ENCODE results near the gene KLF12. TPM values are rescaled to one million over a fixed set of nuclear protein-coding genes. Genes with fewer than 3 reads are reported as not detected.

The KLF12 gene
- total RNA-seq, 4 donors from 2014 or later: 3.2 to 7.6 (median 5.7) TPM

DNA sequence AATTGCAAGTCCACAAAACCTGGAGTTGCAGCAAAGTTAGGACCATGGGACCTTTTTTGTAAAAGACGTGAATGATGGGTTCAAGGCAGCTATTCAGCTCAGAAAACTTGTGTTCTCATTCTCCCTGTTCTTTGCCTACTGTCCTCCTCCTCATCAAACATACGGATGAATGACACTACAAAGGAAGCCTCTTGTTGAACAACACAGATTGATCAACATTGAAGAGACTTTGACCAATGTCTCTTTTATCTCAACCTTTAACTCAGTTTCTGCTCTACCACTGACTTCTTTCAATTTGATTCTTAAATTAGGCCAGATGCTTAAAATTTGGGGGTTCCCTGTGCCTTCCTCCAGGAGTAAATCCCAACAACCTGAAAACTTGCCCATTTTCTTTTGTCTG lies 27.9 kb upstream of the KLF12 start:
- H3K27me3 ChIP-seq: no peaks in the 10 kb centered on the region
- TF ChIP-seq, protein P1, sequence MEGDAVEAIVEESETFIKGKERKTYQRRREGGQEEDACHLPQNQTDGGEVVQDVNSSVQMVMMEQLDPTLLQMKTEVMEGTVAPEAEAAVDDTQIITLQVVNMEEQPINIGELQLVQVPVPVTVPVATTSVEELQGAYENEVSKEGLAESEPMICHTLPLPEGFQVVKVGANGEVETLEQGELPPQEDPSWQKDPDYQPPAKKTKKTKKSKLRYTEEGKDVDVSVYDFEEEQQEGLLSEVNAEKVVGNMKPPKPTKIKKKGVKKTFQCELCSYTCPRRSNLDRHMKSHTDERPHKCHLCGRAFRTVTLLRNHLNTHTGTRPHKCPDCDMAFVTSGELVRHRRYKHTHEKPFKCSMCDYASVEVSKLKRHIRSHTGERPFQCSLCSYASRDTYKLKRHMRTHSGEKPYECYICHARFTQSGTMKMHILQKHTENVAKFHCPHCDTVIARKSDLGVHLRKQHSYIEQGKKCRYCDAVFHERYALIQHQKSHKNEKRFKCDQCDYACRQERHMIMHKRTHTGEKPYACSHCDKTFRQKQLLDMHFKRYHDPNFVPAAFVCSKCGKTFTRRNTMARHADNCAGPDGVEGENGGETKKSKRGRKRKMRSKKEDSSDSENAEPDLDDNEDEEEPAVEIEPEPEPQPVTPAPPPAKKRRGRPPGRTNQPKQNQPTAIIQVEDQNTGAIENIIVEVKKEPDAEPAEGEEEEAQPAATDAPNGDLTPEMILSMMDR (IDR thresholded peaks at IDR 0.05 in 4 of 5, conservative IDR thresholded peaks at IDR 0.05 in 1 of 5): no peak
- no peak for TF ChIP-seq POLR2A (IDR thresholded peaks at IDR 0.05)
- ATAC-seq (no peak), DNase-seq (no peak)
- H3K36me3 ChIP-seq: no peaks in the 10 kb centered on the region
- no peak overlapping the region for H3K27ac ChIP-seq
- no peak overlapping the region for H3K4me3 ChIP-seq
- in situ Hi-C loops (cut with MboI; ENCODE audit: low sequenced_read_pairs in 4 of 4): no loop called here
- intact Hi-C loops (cut with DNase I; ENCODE audit: low total_unique reads): no loop called here
- no peaks in the 10 kb centered on the region for H3K9me3 ChIP-seq
- no peaks in the 10 kb centered on the region for H3K4me1 ChIP-seq

DNA sequence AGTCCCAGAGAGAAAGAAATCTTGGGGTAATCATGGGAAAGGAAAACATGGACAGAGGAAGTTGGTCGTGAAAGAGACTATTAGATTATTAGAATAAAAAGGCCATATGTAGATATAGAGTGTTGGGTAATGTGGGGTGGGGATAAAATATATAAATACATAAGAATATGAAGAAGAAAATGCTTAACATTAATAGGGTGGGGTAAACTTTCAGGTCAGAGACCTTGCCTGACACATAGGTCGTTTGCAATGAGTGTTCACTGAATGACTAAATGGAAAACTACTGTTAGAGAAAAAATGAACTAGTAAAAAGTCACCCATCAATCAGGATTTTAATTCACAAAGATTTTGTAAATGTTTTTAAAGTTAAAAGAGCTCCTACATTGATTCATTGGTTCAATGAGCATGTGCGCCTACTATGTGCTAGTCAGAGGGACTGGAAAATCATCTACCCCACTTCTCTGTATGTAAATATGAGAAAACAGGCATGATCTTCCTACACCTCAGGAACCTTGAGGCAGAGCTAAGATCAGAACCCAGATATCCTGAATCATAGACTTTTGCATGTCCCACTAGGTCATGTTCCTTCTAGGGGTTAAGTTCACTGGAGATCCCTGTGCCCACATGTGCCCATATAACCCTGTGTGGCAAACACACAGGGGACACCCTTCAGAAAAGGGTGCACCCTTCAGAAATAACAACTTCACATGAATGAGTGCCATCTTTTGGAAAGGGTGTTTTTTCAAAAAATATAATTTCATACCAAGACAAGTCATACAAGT lies 24.6 kb upstream of the KLF12 start:
- intact Hi-C loops (cut with DNase I; ENCODE audit: low total_unique reads): no loop called here
- TF ChIP-seq, protein P1 (IDR thresholded peaks at IDR 0.05 in 4 of 5, conservative IDR thresholded peaks at IDR 0.05 in 1 of 5): no peak
- TF ChIP-seq POLR2A (IDR thresholded peaks at IDR 0.05): no peak
- no peak overlapping the region for H3K4me3 ChIP-seq

DNA sequence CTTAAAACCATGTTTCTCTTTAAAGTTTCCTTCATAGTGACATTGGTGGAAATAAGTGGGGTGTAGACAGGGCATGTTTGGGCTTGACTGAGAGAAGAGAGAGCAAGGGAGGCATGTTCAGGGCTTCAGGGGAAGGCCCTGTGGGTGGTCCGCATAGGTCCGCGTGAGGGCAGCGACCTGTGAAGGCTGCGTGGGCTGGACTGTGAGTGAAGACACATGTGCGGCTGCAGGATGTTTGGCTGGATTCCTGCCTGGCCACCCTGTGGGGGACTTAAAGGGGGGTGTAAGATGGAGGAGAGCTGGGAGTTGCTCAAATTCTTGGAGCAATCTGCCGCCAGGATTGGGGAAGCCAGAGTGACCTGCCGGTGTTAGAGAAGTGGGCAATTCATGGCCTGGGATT lies 23.8 kb upstream of the KLF12 start:
- H3K4me1 ChIP-seq: no peaks in the 10 kb centered on the region
- no peaks in the 10 kb centered on the region for H3K27me3 ChIP-seq
- H3K4me3 ChIP-seq: no peak overlapping the region
- TF ChIP-seq POLR2A (IDR thresholded peaks at IDR 0.05): no peak
- in situ Hi-C loops (cut with MboI; ENCODE audit: low sequenced_read_pairs in 4 of 4) (no loop called here), intact Hi-C loops (cut with DNase I; ENCODE audit: low total_unique reads) (no loop called here)
- DNase-seq (no peak), ATAC-seq (no peak)
- no peaks in the 10 kb centered on the region for H3K9me3 ChIP-seq
- H3K27ac ChIP-seq: no peak overlapping the region
- no peaks in the 10 kb centered on the region for H3K36me3 ChIP-seq

More for the DNA sequence above, 24.6 kb upstream of the KLF12 start:
- no peaks in the 10 kb centered on the region for H3K9me3 ChIP-seq
- H3K36me3 ChIP-seq: no peaks in the 10 kb centered on the region
- no peak overlapping the region for H3K27ac ChIP-seq
- ATAC-seq: no peak
- in situ Hi-C loops (cut with MboI; ENCODE audit: low sequenced_read_pairs in 4 of 4): no loop called here
- no peak for DNase-seq
- H3K27me3 ChIP-seq: no peaks in the 10 kb centered on the region
- H3K4me1 ChIP-seq: no peaks in the 10 kb centered on the region

DNA sequence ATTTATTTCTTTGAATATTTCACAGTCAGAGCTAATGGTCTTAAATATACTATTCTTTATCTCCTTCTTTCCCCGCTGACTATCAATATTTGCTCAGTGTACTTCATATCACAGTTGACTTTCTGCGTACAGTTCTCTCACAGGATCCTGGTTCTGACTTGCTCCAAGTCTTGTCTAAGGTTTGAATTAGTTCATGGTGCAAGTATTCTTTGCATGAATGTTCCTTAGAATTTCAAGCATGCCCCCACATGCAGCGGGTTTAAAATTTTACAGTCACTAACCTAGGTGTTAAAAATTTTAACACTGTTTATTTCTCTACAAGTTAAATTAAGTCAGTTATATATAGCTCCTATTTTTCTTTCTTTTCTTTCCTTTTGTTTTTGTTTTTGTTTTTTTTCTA lies 20.8 kb upstream of the KLF12 start:
- intact Hi-C loops (cut with DNase I; ENCODE audit: low total_unique reads): no loop called here
- DNase-seq: no peak
- TF ChIP-seq, protein P1 (IDR thresholded peaks at IDR 0.05 in 4 of 5, conservative IDR thresholded peaks at IDR 0.05 in 1 of 5): no peak
- no peak for TF ChIP-seq POLR2A (IDR thresholded peaks at IDR 0.05)

DNA sequence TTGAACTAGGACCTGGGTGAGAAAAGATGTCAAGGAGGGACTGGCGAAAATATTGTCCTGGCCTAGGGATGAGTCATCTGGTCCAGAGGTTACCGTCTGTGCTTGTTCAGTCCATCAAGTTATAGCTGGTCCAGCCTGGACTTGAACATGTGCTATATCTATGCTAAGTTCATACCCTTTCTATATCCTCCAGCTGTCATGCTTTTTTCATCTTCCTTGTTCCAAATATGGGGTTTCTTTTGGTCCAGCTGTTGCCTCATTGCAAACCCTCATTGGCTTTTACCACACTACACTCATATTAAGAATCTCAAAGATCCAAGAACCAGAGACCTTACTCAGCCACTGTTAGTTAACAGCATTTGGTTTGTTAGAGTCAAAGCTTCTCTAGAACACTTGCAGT lies 19.1 kb upstream of the KLF12 start:
- ATAC-seq (no peak), DNase-seq (no peak)
- TF ChIP-seq POLR2A (IDR thresholded peaks at IDR 0.05): no peak
- TF ChIP-seq, protein P1 (IDR thresholded peaks at IDR 0.05 in 4 of 5, conservative IDR thresholded peaks at IDR 0.05 in 1 of 5): no peak
- no peaks in the 10 kb centered on the region for H3K27me3 ChIP-seq
- H3K27ac ChIP-seq: no peak overlapping the region
- H3K36me3 ChIP-seq: no peaks in the 10 kb centered on the region
- intact Hi-C loops (cut with DNase I; ENCODE audit: low total_unique reads): no loop called here
- in situ Hi-C loops (cut with MboI; ENCODE audit: low sequenced_read_pairs in 4 of 4): no loop called here
- no peaks in the 10 kb centered on the region for H3K9me3 ChIP-seq
- H3K4me1 ChIP-seq: peaks cover 0 to 4% of the 10 kb centered on the region in 2 donors
- no peak overlapping the region for H3K4me3 ChIP-seq

More for the DNA sequence above, 20.8 kb upstream of the KLF12 start:
- Histone ChIP-seq H3K4me1 (peaks cover 0 to 4% of the 10 kb centered on the region in 2 donors), H3K36me3 (no peaks in the 10 kb centered on the region), H3K27me3 (no peaks in the 10 kb centered on the region), H3K27ac (no peak overlapping the region), H3K4me3 (no peak overlapping the region), H3K9me3 (no peaks in the 10 kb centered on the region)
- ATAC-seq: no peak
- in situ Hi-C loops (cut with MboI; ENCODE audit: low sequenced_read_pairs in 4 of 4): no loop called here

Measured in gastrocnemius medialis (tissue), 4 donors.